ENCODE data around the gene NAA80.

DNA sequence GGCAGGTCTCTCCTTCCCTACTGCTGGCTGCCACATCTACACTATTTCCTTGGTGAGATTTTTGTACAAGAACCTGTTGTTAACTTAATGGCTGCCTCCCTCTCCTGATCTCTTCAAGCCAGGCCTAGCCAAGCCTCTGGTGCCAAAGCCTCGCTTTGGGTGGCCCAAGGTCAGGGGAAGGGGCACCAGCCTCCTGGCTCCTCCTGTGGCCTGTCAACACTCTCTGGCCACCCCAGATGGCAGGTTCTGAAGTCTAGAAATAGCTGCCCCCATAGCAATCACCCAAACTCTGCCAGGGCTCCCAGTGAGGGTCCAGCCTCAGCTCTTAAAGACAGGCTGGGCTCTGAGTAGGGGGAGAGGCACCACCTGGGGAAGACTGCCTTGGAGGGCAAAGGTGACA lies 11.9 kb downstream of the NAA80 start:
- TF ChIP-seq, protein P1, sequence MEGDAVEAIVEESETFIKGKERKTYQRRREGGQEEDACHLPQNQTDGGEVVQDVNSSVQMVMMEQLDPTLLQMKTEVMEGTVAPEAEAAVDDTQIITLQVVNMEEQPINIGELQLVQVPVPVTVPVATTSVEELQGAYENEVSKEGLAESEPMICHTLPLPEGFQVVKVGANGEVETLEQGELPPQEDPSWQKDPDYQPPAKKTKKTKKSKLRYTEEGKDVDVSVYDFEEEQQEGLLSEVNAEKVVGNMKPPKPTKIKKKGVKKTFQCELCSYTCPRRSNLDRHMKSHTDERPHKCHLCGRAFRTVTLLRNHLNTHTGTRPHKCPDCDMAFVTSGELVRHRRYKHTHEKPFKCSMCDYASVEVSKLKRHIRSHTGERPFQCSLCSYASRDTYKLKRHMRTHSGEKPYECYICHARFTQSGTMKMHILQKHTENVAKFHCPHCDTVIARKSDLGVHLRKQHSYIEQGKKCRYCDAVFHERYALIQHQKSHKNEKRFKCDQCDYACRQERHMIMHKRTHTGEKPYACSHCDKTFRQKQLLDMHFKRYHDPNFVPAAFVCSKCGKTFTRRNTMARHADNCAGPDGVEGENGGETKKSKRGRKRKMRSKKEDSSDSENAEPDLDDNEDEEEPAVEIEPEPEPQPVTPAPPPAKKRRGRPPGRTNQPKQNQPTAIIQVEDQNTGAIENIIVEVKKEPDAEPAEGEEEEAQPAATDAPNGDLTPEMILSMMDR (conservative IDR thresholded peaks at IDR 0.05), result no peak
- TF ChIP-seq EZH2 (IDR thresholded peaks at IDR 0.05; ENCODE audit: low read depth), result no peak

All from PC-9 (cell line).